Measurements from ENCODE around the gene MACIR.

The MACIR gene

DNA sequence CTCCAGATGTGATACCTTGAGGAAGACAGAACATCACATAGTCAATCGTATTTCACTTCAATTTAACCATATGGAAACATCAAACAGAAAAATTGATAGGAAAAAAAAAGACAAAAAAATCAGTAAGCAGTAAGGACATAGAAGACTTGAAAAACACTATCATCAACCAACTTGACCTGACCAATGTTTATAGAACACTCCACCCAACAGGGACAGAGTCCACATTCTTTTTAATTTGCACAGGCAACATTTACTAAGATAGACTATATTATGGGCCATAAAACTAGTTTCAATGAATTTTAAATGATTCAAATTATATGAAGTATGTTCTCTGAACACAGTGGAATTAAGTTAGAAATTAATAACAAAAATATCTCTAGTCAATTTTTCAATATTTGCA is 20.8 kb upstream of the MACIR start:
- TF ChIP-seq MYC (IDR thresholded peaks at IDR 0.05; ENCODE audit: low read depth, low read length) (no peak), POLR2A (IDR thresholded peaks at IDR 0.05; ENCODE audit: extremely low read depth, insufficient read length) (no peak)
- TF ChIP-seq, protein P1, sequence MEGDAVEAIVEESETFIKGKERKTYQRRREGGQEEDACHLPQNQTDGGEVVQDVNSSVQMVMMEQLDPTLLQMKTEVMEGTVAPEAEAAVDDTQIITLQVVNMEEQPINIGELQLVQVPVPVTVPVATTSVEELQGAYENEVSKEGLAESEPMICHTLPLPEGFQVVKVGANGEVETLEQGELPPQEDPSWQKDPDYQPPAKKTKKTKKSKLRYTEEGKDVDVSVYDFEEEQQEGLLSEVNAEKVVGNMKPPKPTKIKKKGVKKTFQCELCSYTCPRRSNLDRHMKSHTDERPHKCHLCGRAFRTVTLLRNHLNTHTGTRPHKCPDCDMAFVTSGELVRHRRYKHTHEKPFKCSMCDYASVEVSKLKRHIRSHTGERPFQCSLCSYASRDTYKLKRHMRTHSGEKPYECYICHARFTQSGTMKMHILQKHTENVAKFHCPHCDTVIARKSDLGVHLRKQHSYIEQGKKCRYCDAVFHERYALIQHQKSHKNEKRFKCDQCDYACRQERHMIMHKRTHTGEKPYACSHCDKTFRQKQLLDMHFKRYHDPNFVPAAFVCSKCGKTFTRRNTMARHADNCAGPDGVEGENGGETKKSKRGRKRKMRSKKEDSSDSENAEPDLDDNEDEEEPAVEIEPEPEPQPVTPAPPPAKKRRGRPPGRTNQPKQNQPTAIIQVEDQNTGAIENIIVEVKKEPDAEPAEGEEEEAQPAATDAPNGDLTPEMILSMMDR (IDR thresholded peaks at IDR 0.05; ENCODE audit: low read depth, low read length): no peak
- TF ChIP-seq, protein P2, sequence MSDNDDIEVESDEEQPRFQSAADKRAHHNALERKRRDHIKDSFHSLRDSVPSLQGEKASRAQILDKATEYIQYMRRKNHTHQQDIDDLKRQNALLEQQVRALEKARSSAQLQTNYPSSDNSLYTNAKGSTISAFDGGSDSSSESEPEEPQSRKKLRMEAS (IDR thresholded peaks at IDR 0.05; ENCODE audit: low read depth, low read length): no peak
- DNase-seq (ENCODE audit: low read depth): no peak
- no peak overlapping the region for H3K4me3 ChIP-seq (ENCODE audit: low read depth, low read length)

DNA sequence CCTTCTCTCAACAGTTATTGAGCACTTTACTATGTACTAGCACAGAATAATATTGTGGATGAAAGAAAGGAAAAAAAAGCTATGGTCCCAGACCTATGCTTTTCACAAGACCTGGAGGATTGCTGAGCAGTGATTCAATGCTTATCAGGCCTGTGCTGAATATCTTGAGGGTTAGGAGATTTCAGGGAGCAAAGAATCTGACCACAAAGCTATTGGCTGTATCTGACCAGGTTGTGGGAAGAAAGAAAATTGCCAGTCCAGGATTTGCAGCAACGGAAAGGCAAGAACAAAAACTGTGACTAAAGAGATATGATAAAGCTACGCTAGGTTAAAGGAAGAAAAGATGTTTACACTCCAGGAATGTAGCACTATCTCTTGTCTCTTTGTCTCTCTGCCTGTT is 14.9 kb upstream of the MACIR start:
- TF ChIP-seq POLR2A (IDR thresholded peaks at IDR 0.05; ENCODE audit: extremely low read depth, insufficient read length): no peak
- no peak overlapping the region for H3K4me3 ChIP-seq (ENCODE audit: low read depth, low read length)
- no peak for DNase-seq (ENCODE audit: low read depth)

DNA sequence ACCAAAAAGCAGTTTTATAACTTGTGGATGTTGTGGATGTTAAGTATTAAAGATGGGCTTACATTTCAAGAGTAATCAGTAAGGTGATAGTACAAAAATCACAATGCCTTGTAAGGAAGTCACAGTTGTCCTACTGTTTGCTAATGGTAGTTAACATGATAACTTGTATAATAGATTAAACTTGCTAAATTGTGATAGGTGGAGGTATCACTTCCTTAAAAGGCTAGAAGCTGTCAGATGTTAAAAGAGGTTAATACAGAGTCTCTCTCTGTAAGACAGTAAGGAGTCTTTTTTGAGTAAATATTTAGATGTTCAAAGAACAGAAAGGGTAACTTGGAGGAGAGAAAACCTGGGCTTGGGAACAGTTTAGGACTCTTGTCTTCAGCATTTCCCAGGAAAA is 14.2 kb upstream of the MACIR start:
- DNase-seq (ENCODE audit: low read depth): no peak
- TF ChIP-seq POLR2A (IDR thresholded peaks at IDR 0.05; ENCODE audit: extremely low read depth, insufficient read length) (no peak), MYC (IDR thresholded peaks at IDR 0.05; ENCODE audit: low read depth, low read length) (no peak)
- TF ChIP-seq, protein P1 (IDR thresholded peaks at IDR 0.05; ENCODE audit: low read depth, low read length): no peak
- TF ChIP-seq, protein P2 (IDR thresholded peaks at IDR 0.05; ENCODE audit: low read depth, low read length): no peak
- H3K4me3 ChIP-seq (ENCODE audit: low read depth, low read length): no peak overlapping the region

DNA sequence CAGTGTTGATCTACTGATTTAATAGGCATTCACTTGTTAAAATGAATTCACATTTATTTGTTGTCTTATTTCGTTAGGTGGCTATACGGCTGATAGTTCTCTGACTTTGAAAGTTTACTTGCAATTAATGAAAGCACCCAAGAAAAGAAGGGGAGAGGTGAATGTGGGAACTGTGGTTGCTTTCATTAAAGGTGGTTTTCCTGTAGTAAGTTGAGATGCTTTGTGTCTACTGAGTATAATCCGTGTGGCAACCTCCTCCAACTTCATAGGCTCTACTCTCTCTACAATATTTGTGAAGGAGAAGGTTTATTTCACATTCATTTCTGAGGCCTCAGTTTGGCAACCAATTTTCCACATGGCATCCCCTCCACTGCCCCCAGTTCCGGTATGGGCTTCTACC is 12.8 kb upstream of the MACIR start:
- H3K4me3 ChIP-seq (ENCODE audit: low read depth, low read length): no peak overlapping the region
- TF ChIP-seq POLR2A (IDR thresholded peaks at IDR 0.05; ENCODE audit: extremely low read depth, insufficient read length): no peak
- TF ChIP-seq, protein P2 (IDR thresholded peaks at IDR 0.05; ENCODE audit: low read depth, low read length): no peak
- TF ChIP-seq, protein P1 (IDR thresholded peaks at IDR 0.05; ENCODE audit: low read depth, low read length): no peak
- no peak for TF ChIP-seq MYC (IDR thresholded peaks at IDR 0.05; ENCODE audit: low read depth, low read length)
- DNase-seq (ENCODE audit: low read depth): no peak

DNA sequence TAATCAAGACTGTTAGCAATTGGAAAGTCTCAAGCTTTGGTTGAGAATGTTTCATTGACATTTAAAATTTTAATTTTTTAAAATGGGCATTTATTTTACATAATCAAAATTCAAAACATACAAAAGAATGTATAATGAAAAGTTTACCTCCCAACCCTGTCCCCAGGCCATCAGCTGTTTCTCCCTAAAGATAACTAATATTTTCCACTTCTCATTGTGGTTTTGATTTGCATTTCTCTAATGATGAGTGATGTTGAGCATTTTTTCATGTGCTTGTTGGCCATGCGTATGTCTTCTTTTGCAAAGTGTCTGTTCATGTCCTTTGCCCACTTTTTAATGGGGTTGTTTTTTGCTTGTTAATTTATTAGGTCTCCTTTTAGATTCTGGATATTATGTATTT is 11.4 kb upstream of the MACIR start:
- TF ChIP-seq, protein P2 (IDR thresholded peaks at IDR 0.05; ENCODE audit: low read depth, low read length): no peak
- TF ChIP-seq POLR2A (IDR thresholded peaks at IDR 0.05; ENCODE audit: extremely low read depth, insufficient read length) (no peak), MYC (IDR thresholded peaks at IDR 0.05; ENCODE audit: low read depth, low read length) (no peak)
- TF ChIP-seq, protein P1 (IDR thresholded peaks at IDR 0.05; ENCODE audit: low read depth, low read length): no peak
- H3K4me3 ChIP-seq (ENCODE audit: low read depth, low read length): no peak overlapping the region
- no peak for DNase-seq (ENCODE audit: low read depth)

DNA sequence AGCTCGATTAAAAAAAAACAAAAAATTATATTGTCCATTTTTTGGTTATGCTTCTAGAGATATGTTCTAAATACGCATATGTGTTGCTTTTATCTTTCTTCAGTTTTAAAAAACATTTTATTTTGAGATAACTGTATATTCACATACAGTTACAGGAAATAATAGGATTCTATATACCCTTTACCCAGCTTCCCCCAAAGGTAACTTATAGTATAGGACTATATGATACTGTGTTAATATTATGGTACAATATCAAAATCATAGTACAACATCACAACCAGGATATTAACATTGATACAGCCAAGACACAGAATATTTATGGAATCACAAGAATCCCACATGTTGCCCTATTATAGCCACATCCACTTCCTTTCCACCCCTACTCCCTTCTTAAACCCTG is 9.5 kb upstream of the MACIR start:
- TF ChIP-seq MYC (IDR thresholded peaks at IDR 0.05; ENCODE audit: low read depth, low read length) (no peak), POLR2A (IDR thresholded peaks at IDR 0.05; ENCODE audit: extremely low read depth, insufficient read length) (no peak)
- TF ChIP-seq, protein P2 (IDR thresholded peaks at IDR 0.05; ENCODE audit: low read depth, low read length): no peak
- TF ChIP-seq, protein P1 (IDR thresholded peaks at IDR 0.05; ENCODE audit: low read depth, low read length): no peak
- no peak for DNase-seq (ENCODE audit: low read depth)
- H3K4me3 ChIP-seq (ENCODE audit: low read depth, low read length): no peak overlapping the region

Measured in NB4 (cell line).